HG02885 (cell line): ENCODE results near the gene ZNF48.
A peak's percentile ranks its signal among the peaks of the same experiment; 100 is the strongest.
"Not testable (repeated sequence)": the region's sequence is repeated elsewhere in the genome, so short reads cannot be mapped to it uniquely, and the experiment has no call there.

Source experiments
- ATAC-seq: cut with Tn5 transposase; IDR thresholded peaks from one replicate; pipeline ENCODE4 v1.9.1; 2021; ENCODE audit warnings: mild to moderate bottlenecking; ENCODE audit not compliant: unreplicated experiment, poor library complexity

ZNF48 gene

DNA sequence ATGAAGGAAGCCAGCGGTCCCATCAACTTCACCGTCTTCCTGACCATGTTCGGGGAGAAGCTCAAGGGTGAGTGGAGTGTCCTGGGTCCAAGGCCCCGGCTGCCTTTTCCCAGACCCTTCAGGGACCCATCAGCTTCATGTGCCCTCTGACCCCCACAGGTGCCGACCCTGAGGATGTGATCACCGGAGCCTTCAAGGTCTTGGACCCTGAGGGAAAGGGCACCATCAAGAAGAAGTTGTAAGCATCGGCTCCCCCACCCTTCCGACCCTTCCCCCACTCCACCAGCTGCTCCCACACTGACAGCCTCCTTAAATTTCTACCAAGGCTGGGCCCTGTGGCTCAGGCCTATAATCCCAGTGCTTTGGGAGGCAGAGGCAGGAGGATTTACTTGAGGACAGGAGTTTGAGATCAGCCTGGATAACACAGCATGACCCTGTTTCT lies 18.7 kb upstream of the ZNF48 start:
- ATAC-seq: no peak

DNA sequence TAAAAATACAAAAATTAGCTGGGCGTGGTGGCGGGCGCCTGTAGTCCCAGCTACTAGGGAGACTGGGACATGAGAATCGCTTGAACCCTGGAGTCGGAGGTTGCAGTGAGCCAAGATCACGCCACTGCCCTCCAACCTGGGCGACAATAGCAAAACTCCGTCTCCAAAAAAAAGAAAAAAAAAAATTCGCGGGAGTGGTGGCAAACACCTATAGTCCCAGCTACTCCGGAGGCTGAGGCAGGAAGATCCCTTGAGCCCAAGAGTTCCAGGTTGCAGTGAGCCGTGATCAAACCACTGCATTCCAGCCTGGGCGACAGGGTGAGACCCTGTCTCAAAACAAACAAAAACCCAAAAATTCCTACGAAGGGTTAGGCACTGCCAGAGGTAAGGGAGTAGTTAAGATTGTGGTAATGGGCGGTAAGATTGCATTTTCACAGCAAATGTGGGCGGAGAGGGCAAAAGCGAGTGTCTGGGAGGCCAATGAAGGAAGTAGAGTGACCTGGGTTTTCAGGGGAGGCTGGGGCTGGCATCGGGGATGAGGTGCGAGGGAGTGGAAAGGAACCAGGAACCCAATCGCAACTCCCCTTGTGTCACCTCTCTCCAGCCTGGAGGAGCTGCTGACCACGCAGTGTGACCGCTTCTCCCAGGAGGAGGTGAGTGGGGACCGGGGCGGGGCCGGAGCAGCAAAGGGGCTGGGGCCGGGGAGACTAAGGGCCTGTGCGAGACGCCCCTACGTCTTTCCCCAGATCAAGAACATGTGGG lies 18.0 kb upstream of the ZNF48 start:
- ATAC-seq: no peak

DNA sequence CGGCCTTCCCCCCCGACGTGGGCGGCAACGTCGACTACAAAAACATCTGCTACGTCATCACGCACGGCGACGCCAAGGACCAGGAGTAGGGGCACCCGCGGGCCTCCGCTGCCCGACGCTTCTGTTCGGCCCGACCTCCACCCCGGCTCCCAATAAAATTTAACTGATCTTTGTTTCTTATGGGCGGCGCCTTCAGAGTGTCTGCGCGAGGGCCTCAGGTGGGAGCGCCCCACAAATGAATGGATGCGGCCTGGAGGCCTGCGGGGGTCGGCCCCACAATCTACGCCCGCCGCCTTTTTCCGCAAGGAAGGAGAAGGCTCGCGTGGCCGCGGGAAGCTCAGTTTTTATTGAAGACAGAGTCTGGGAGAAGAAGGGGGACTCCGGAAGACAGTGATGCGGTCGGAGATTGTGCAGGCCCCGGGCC lies 17.4 kb upstream of the ZNF48 start:
- ATAC-seq: peak; percentile 39

DNA sequence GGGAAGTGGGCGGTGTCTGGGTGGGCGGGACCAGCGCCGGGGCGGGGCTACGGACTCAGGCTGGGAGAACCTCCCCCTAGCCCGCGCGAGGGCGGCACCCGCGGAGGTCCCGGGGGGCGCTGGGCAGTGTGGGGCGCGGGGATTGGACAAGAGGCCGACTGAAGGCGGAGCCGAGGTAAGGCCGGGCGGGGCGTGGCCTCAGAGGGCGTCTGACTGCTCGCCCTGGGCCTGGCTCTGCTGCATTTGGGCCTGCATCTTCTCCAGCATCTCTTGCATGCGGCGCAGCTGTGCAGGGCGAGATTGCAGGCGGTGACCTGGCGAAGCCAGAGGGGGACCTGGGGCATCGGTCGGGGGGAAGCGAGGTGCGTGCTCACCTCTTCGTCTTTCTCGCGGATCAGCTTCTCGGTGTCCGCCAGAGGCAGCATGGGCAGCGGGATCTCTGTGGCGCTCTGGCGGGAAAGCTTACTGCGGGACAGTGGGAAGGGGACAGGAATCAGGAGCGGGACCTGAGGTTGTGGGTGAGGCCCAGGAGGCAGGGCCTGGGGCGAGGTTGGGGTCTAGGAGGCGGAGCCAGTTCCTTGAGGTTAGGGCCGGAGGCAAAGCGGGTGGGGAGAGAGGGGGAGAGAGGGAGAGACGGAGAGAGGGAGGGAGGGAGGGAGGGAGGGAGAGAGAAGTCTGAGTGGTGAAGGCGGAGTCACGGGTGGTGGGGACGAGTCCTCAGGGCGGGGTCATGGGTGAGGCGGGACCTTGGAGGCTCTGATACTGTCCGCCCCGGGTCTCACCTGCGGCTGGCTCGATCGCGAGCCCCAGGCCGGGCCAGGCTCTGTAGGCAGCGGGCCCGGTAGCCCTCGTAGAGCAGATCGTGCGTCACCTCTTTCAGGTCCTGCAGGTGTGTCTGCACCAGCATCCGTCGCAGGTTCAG lies 16.7 kb upstream of the ZNF48 start:
- ATAC-seq: peak; percentile 91

DNA sequence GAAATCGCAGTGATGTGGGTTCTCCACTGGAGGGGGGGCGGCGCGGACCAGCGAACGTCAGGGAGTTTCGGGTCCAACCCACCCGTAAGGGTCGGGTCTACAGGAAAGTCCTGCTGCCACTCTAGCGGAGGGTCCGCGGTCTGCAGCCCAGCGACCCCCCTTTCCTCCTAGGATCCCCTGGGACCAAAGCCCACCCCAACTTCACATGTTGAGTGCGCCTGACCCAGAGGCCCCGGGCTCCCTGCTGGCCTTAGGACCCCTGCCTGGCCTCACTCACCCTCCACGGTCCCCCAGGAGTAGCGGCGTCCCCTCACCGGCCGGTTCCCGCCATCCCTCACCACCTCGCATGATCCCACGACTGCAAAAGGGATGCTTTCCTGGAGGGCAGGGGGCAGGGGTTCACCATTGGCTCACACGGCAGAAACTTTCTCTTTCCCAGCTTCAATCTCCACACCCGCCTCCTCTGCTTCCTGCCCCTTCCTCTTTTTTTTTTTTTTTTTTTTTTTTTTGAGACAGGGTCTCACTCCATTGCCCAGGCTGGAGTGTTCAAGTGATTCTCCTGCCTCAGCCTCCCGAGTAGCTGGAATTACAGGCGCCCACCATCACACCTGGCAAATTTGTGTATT lies 15.9 kb upstream of the ZNF48 start:
- no peak for ATAC-seq

DNA sequence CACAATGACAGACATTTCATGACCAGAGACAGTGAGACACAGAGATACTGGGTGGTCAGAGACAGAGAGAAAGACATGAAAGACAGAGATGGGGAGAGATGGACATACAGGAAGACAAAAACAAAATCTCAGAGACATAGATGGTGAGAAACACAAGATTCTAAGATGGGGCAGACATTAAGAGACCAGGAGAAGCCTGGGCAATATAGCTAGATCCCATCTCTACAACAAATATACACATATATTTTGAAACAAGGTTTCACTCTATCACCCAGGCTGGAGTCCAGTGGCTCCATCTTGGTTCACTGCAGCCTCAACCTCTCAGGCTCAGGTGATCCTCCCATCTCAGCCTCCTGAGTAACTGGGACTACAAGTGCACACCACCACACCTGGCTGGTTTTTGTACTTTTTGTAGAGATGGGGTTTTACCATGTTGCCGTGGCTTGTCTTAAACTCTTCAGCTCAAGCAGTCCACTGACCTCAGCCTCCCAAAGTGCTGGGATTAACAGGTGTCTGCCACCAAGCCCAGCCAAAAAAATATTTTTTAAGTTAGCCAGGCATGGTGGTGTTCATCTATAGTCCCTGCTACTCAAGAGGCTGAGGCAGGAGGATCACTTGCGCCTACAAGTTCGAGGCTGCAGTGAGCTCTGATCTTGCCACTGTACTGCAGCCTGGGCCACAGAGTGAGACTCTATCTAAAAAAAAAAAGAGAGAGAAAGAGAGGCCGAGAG lies 15.0 kb upstream of the ZNF48 start:
- ATAC-seq: no peak

DNA sequence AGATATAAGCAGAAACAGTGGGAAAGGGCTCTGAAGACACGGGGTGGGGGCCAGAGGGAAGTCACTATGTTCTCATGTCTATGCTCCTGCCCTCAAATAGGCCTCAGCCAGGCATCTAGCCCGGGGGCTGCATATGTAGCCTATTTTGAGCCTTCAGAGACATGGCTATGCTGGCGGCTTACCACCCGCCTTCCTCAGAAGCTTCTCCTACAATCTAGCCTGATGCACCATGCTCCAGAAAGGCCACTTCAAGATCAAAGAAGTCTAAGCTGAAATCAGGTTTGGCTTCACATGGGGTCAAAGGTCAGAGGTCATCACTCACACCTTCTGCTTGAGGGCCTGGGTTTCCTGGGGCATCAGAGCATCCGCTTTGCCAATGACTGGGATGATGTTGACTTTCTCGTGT lies 14.4 kb upstream of the ZNF48 start:
- no peak for ATAC-seq

DNA sequence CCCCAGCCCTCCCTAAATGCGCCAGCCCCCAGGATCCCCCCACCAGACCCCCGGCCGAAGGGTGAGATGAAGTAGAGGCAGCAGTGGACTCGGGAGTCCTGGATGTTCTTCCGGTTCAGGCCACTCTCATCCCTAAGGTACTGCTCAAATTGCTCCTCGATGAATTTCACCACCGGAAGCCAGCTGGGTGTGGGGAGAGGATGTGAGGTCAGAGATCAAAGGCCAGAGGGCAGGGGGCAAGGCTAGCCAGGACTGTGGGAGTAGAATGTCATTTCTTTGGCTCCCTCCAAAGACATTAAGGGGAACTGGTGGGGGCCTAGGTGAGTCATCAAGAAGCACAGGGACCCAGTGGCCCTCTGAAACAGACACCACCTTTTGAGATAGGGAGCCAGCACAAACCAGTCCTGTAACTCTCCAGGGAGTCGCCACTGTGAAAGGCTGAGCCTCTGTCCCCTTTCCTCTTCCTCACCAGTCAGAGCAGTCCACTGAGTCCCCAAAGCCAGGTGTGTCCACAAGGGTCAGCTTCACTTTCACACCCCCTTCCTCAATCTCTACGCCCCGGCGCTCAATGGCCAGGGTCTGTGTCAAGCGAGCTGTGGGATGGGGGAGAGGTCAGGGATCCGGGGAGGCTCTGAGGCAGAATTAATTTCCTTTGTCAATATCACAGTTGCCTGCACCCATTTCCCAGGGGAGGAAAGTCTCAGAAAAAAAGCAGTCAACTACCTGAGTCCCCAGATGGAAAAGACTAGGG lies 13.8 kb upstream of the ZNF48 start:
- no peak for ATAC-seq

DNA sequence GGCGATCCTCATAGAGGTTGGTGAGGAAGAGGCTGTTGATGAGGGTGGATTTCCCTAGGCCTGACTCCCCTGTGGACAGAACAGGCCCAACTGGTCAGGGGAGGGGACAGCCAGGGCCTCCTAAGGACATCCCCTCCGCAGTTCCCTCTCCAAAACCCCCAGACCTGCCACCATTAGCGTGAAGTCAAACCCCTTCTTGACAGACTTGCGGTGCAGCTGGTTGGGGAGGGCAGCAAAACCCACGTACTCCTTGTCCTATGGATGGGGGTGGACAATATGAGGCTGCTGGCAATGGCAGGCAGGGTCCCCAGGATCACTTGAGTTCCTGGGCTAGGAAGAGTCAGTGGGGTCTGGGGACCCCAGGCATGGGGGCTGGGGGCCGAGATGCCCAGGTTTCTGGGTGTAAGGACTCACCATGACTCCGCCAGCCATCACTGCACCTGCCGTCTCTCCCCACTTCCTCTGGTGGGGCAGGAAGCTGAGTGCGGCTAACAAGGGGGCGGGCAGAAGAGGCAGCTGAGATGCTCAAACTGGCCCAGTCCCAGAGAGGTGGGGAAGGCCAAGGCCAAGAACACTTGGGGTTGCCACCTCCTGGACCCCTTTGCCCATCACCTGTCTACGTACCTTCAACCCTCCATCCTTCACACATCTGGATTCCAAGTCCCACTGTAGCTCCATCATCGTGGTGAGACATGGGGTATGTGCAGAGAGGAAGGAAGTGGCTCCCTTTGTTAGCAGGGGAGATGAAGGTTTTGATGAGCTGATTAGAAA lies 12.9 kb upstream of the ZNF48 start, which contains the start of gene SEPTIN1:
Gene SEPTIN1 (minus strand): TSS at position 451 of the 771 bp plus-strand sequence. CDS start 19 bp downstream, at position 432.
- peak; percentile 29 for ATAC-seq

DNA sequence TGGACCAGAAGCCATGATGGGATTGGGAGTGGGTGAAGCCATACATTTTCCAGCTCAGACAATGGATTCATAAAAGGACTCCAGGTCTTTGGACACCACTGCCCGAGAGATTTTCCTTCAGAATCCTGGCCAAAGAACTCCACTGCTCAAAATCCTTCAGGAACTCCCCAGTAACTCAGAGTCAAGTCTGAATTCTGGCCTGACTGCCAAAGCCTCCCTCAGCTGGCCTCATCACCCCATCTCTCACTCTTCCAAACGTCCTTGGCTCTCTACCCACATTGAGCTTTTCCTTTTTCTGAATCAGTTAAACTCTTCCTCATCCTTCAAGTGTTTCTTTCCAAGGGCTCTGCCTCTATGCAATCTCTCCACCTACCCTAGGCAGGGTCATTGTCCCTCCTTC lies 11.7 kb upstream of the ZNF48 start:
- no peak for ATAC-seq

DNA sequence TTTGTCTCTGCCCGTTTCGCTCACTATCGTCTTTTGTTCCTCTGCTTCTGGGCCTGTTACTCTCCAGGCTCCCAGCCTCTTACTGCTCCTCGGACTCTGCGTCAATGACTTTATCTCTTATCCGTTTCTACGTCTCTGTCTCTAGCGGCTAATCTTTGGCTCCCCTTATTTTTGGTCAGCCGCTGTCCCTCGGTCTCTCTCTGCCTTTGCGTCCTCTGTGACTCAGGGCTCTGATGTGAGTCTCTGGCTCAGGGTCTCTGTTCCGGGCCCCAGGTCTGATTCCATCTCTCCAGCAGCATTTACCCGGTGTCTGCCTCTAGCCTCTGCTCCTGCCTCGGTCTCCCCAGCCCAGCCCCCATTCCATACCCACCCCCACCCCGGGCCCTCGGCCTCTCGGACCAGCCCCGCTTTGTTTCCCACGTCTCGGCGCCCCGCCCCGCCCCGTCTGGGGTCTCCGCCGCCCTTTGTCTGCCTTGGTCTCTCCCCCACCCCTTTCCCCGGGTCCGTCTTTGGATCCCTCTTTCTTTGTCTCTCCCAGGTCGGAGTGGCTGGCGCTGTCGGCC lies 547 bp upstream of the ZNF48 start:
- no peak for ATAC-seq

DNA sequence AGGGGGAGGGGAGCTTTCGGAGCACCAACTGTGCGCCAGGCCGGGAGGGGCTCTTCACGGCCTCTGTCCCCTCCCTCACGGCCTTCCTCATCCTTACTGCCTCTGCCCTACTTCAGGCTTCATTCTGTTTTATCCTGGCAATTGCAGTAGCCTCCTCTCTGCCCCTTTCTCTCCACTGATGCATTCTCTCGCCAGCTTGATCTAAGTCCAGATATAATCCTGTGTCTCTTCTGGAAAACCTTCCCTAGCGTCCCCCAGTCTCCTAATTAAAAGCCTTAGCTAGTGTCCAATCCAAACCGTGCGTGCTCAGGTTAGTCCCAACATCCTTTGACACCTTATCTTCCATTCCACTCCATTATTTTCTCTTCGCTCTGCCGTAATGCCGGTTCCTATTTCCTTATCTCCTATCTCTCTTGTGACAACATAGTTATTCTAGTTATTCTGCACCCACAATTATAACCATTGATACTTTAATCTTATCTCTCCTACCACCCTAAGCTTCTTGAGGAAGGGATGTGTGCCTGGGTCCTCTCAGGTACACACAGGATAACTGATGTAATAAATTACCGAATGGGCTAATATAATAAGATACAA lies 869 bp downstream of the ZNF48 start:
- no peak for ATAC-seq

DNA sequence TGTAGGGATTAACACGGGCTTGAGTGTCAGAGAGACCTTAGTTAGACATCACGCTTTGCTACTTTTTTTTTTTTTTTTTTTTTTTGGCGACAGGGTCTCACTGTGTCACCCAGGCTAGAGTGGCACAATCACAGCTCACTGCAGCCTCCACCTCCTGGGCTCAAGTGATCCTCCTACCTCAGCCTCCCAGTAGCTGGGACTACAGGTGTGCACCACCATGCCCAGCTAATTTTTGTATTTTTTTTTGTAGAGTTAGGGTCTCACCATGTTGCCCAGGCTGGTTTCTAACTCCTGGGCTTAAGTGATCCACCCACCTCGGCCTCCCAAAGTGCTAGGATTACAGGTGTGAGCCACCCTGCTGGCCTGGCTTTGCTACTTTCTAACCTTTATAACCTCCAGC lies 1.4 kb downstream of the ZNF48 start:
- ATAC-seq: not testable (repeated sequence)

DNA sequence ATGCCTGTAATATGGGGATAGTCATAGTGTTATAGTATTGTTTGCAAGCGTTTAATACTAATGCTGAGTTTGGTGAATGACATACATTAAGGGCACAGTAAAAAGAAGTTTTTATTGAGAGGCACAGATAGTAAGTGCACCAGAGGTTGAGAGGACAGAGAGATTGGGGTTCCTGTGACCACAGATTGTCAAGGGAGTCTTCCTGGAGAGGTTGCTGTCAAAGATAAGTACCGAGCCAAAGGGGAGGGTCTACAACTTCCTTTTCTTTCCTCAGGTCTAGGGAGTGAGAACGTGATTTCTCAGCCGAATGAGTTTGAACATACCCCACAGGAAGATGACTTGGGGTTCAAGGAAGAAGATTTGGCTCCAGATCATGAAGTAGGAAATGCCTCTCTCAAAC lies 1.8 kb downstream of the ZNF48 start:
- no peak for ATAC-seq

DNA sequence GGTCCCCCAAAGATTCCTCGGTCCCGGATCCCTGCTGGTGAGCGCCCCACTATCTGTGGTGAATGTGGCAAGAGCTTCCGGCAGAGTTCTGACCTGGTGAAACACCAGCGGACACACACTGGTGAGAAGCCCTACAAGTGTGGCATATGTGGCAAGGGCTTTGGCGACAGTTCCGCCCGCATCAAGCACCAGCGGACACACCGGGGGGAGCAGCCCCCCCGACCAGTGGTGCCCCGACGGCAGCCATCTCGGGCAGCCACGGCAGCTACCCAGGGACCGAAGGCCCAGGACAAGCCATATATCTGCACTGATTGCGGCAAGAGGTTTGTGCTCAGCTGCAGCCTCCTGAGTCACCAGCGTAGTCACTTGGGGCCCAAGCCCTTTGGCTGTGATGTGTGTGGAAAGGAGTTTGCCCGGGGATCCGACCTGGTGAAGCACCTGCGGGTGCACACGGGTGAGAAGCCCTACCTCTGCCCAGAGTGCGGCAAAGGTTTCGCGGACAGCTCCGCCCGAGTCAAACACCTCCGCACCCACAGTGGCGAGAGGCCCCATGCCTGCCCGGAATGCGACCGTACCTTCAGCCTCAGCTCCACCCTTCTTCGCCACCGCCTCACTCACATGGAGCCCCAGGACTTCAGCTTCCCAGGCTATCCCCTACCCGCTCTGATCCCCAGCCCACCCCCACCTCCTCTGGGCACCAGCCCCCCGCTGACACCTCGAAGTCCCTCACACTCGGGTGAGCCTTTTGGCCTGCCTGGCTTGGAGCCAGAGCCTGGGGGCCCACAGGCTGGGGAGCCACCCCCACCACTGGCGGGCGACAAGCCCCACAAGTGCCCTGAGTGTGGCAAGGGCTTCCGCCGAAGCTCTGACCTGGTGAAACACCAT lies 2.8 kb downstream of the ZNF48 start:
- ATAC-seq: no peak

DNA sequence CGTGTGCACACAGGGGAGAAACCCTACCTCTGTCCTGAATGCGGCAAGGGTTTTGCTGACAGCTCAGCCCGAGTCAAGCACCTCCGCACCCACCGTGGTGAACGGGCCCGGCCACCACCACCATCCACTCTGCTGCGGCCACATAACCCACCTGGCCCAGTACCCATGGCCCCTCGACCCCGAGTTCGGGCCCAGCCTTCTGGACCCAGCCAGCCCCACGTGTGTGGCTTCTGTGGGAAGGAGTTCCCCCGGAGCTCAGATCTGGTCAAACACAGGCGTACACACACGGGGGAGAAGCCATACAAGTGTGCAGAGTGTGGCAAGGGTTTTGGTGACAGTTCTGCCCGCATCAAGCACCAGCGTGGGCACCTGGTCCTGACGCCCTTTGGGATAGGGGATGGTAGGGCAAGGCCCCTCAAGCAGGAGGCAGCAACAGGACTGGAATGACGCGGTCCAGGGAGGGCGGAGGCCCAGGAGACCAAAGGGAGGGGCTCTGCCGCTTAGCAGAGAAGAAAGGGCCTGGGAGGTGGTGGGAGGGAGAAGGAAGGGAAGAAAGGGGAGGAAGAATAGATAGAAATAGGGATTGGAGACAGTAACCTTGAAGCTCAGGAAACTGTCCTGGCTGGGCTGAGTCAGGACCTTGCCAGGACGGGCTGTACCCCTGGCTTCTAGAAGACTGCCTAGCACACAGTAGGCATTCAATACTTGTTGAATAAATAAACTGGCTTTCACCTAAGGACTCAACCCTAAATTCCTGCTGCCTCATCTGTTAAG lies 3.6 kb downstream of the ZNF48 start:
- ATAC-seq: no peak
